ENCODE measurements around the gene FXYD5. TPM values are rescaled to one million over a fixed set of nuclear protein-coding genes. Genes with fewer than 3 reads are reported as not detected.

Gene FXYD5
- total RNA-seq, 6 experiments from 2014 or later: 5.6 to 23.6 (median 14.2) TPM

DNA sequence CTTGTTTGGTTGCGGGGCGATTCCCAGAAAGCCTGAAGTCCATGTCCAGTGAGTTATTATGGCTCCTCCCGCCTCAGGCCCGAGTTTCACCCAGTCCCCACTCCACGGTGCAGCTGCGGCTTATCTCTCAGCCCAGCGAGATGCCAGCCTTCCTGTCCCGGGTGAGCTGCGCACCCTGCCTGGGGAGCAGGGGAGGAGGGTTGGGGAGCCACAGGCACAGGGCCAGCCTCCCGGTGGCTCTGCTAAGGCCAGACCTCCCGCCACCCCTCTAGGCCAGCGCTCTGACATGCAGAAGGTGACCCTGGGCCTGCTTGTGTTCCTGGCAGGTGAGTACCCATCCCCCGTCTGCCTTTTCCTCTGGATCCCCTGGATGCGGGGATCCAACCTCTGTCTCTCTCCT is 35.4 kb upstream of the FXYD5 start:
- intact Hi-C loops (cut with DNase I): no loop called here
- Histone ChIP-seq H3K27me3 (no peaks in the 10 kb centered on the region), H3K9me3 (no peaks in the 10 kb centered on the region), H3K36me3 (no peaks in the 10 kb centered on the region), H3K4me1 (peaks cover 0 to 7% (median 0%) of the 10 kb centered on the region in 4 donors), H3K4me3 (no peak overlapping the region), H3K27ac (peak overlapping the region in 1 of 3 donors; percentile 31)
- TF ChIP-seq, protein P1, sequence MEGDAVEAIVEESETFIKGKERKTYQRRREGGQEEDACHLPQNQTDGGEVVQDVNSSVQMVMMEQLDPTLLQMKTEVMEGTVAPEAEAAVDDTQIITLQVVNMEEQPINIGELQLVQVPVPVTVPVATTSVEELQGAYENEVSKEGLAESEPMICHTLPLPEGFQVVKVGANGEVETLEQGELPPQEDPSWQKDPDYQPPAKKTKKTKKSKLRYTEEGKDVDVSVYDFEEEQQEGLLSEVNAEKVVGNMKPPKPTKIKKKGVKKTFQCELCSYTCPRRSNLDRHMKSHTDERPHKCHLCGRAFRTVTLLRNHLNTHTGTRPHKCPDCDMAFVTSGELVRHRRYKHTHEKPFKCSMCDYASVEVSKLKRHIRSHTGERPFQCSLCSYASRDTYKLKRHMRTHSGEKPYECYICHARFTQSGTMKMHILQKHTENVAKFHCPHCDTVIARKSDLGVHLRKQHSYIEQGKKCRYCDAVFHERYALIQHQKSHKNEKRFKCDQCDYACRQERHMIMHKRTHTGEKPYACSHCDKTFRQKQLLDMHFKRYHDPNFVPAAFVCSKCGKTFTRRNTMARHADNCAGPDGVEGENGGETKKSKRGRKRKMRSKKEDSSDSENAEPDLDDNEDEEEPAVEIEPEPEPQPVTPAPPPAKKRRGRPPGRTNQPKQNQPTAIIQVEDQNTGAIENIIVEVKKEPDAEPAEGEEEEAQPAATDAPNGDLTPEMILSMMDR (IDR thresholded peaks at IDR 0.05): no peak
- no peak for TF ChIP-seq POLR2A (IDR thresholded peaks at IDR 0.05)
- DNase-seq (peak in 1 of 3 donors; percentile 29), ATAC-seq (peak in 2 of 4 donors; percentile 2)
- 20% methylated on average over 1 of the region's 14 CpGs for WGBS (ENCODE audit: insufficient coverage, low coverage, low lambda C conversion rate, missing lambda C conversion rate)

DNA sequence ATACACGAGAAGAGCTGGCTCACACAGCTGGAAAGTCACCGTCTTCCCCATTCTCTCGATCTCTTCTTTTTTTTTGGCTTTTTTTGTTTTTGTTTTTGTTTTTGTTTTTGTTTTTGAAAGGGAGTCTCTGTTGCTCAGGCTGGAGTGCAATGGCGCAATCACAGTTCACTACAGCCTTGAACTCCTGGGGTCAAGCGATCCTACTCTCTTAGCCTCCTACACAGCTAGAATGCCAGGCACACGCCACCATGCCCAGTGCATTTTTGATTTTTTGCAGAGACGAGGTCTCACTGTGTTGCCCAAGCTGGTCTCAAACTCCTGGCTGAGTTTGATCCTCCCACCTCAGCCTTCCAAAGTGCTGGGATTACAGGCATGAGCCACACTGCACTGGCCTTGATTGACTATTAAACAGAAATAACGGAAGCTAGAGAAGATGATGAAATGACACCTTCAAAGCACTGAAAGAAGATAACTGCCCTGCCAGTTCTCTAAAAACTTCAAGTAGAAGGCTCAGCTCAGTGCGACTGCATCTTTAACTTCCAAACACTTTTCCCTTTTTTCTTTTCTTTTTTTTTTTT is 34.9 kb upstream of the FXYD5 start:
- Histone ChIP-seq H3K4me1 (peaks cover 0 to 3% (median 0%) of the 10 kb centered on the region in 4 donors), H3K4me3 (no peak overlapping the region), H3K9me3 (no peaks in the 10 kb centered on the region), H3K27me3 (no peaks in the 10 kb centered on the region), H3K27ac (peak overlapping the region in 1 of 3 donors; percentile 31), H3K36me3 (no peaks in the 10 kb centered on the region)
- TF ChIP-seq, protein P1 (IDR thresholded peaks at IDR 0.05): no peak
- TF ChIP-seq POLR2A (IDR thresholded peaks at IDR 0.05): no peak
- 51% methylated on average over 8 of the region's 9 CpGs for WGBS (ENCODE audit: insufficient coverage, low coverage, low lambda C conversion rate, missing lambda C conversion rate)
- DNase-seq (peak in 1 of 3 donors; percentile 63), ATAC-seq (peak in 2 of 4 donors; percentile 53 to 57)
- intact Hi-C loops (cut with DNase I): no loop called here

DNA sequence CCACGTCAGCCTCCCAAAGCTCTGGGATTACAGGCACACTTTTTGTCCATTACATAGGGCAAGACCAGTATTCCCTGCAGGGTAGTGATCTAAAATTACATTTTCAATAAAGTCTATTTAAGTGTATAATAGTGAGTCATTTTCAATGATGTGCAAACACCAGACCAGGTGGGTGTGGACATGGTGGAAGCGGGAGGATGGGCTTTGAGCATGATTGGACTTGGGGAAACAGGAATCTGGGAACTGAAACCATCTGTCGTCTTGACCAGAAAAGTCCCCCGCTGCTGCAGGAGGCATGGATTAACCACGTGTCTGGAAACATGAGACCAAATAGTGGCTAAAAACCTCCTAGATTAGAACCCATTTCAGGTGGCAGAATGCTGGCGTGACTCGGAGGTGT is 34.0 kb upstream of the FXYD5 start:
- no peak overlapping the region for H3K27ac ChIP-seq
- TF ChIP-seq, protein P1 (IDR thresholded peaks at IDR 0.05): no peak
- no peak for TF ChIP-seq POLR2A (IDR thresholded peaks at IDR 0.05)
- DNase-seq (no peak), ATAC-seq (peak in 1 of 4 donors; percentile 2)
- intact Hi-C loops (cut with DNase I): no loop called here
- no peaks in the 10 kb centered on the region for H3K27me3 ChIP-seq
- 72% methylated on average over 5 of the region's 7 CpGs for WGBS (ENCODE audit: insufficient coverage, low coverage, low lambda C conversion rate, missing lambda C conversion rate)
- no peak overlapping the region for H3K4me3 ChIP-seq
- H3K36me3 ChIP-seq: no peaks in the 10 kb centered on the region
- H3K4me1 ChIP-seq: no peaks in the 10 kb centered on the region
- no peaks in the 10 kb centered on the region for H3K9me3 ChIP-seq

DNA sequence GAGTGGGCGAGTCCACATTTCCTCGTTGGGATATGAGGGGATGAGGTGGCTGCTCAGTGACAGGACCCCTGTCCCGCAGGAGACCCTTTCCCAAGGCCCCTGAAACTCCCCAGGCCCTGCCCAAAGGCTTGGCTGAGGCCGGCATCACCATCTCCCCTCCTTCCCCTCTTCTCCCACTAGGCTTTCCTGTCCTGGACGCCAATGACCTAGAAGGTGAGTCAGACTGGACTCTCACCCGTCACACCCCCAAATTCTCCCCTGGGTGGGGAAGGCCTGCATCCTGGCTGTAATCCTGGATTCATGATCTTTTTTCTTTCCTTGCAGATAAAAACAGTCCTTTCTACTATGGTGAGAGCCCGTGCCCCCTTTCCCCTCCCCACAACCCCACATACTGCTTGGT is 33.6 kb upstream of the FXYD5 start:
- WGBS (ENCODE audit: insufficient coverage, low coverage, low lambda C conversion rate, missing lambda C conversion rate): 73% methylated on average over 3 of the region's 7 CpGs
- peak in 1 of 4 donors; percentile 4 for ATAC-seq
- no peaks in the 10 kb centered on the region for H3K27me3 ChIP-seq
- no peaks in the 10 kb centered on the region for H3K36me3 ChIP-seq
- TF ChIP-seq, protein P1 (IDR thresholded peaks at IDR 0.05): no peak
- DNase-seq: no peak
- no peaks in the 10 kb centered on the region for H3K4me1 ChIP-seq
- no peaks in the 10 kb centered on the region for H3K9me3 ChIP-seq
- intact Hi-C loops (cut with DNase I): no loop called here
- no peak overlapping the region for H3K4me3 ChIP-seq
- H3K27ac ChIP-seq: no peak overlapping the region

Data from right lobe of liver (tissue), 6 donors.